HuH-7.5 (cell line): ENCODE data around the gene DGLUCY.
"Not testable (repeated sequence)": the region's sequence is repeated elsewhere in the genome, so short reads cannot be mapped to it uniquely, and the experiment has no call there.

Source experiments
- DNase-seq: peaks from one replicate; pipeline ENCODE4 v3.0.0; 2011; ENCODE audit warnings: low spot score

The DGLUCY gene

DNA sequence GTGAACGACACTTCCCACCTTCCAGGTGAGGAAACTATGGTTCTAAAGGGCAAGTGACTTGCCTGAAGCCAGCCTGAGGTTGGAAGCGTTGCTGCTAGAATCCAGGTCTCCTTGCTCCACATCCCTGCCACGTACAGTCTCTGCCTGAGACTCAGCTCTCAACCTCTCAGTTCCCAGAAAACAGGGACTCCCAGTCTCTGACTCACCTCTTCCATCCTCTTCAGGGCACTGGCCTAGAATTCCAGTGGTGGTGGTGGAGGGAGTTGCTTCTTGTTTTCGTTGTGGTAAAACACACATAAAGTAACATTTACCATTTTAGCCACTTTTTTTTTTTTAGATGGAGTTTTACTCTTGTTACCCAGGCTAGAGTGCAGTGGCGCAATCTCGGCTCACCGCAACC, 123.3 kb downstream of the DGLUCY start:
- no peak for DNase-seq

DNA sequence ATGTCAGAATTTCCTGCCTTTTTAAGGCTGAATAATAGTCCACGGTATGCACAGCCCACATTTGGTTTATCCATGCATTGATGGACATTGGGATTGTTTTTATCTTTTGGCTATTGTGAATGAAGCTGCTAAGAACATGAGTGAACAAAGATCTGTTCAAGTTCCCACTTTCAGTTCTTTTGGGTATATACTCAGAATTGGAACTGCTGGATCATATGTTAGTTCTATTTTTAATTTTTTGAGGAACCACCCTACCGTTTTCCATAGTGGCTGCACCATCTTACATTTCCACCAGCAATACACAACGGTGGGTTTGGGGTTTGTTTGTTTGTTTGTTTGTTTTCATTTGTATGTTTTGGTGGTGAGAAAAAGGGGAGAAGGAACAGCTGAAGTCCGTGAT, 124.2 kb downstream of the DGLUCY start:
- no peak for DNase-seq

DNA sequence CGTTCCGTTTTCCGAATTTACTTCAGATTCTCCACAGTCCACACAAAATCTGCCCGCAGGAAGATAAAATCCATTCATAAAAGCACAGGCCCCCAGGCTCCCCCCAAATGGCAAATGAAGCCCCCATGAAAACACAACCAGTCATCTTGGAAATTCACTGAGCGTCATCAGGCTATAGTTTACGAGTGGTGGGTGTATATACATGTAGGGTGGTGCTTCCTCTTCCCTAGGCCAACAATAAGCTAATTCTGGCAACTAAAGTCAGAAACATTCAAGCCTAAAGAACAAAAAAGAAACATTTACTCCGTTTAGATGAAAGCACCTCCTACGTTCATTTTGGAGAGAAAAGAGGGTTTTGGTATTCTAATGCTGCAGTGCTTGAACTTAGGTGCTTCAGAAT, 124.8 kb downstream of the DGLUCY start:
- no peak for DNase-seq

DNA sequence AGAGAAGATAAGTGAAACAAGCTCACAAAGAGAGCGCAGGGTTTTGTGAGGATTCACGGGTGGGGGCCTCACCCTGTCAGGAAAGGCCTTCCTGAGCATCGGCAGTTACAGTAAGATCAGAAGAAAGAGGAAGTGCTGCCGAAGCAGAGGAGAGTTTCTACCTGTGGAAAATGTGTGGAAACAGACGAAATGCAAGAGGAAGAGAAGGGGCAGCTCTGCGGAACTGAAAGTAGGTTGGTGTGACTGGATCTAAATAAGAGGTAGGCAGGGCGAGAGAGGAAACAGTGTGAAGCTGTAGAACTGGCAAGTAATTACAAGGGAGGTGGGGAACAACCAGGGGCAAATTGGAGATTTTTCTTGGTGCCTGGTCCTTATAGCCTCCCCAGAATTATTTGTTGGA, 128.0 kb downstream of the DGLUCY start:
- DNase-seq = no peak

DNA sequence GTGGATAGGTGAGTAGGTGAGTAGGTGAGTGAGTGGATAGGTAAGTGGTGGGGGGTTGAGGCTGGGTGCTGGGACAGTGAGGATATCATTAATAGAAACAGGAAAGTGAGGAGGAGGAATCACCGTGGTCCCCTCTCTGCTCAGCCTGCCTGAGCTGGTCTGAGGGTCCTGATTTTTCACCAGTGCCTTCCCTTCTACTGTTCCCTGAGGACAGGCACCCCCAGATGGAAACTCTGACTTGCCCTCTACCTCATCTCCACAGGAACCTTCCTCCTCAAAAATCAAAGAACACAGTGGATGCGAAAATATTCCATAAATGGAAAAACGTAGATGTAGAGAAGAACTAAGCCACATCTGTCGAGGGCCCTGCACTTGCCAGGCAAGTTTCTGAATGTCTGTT, 128.8 kb downstream of the DGLUCY start:
- no peak for DNase-seq

DNA sequence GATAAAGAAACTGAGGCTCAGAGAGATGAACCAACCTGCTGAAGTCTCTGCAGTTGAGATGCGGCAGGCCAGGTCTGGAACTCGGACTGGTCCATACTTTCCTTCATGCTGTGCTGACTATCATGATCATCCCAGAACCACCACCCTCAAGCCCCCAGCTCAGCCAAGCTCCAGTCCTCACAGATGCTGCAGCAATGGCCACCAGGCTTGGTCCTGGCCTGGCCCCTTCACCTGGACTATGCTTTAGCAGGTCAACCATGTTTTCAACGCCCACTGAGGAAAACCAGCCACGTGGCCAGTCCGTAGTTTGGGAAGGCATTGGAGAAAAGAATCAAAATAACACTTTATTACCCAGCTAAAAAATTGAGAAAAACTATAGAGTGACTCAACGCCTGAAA, 129.2 kb downstream of the DGLUCY start:
- no peak for DNase-seq

DNA sequence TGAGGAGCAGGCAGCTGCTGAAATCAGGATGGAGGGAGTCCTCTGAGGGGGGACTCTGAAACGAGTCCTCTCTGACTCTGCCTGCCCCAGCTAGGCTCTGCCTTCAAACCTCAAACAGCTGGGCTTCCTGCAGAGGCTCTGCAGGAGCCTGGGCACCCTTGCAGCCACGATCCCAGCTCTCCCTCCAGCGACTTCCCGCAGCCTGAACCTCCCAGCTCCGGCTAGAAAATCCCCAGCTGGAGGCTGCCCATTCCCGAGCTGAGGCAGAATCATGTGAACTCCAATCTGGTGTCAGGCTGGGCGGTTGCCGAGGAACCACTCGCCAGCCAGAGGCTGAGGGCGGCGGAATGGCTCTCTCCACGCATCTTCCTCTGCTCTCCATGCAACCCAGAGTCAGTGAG, 130.6 kb downstream of the DGLUCY start, which contains the start of gene GPR68:
GPR68 (minus strand) TSS at position 204 of the 401 bp plus-strand sequence. CDS start 9,654 bp downstream, outside the sequence.
- DNase-seq = no peak

DNA sequence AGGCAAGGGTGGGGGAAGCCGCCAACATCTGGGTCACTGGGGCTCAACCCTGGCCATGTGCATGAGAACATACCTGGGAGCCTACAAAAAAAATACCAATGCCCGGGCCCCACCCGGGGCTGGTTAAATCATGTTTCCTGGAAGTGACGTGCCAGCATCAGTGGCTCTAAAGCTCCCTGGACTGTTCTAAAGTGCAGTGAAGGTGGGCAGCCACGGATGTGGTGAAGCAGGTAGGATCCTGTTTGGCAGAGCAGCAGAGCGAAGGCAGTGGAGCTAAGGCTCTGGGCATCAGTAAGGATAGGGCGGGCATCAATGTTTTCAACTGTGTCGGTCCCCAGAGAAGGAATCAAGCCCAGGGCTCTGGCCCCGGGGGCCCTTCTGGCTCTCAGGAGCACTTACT, 131.2 kb downstream of the DGLUCY start:
- DNase-seq = no peak

DNA sequence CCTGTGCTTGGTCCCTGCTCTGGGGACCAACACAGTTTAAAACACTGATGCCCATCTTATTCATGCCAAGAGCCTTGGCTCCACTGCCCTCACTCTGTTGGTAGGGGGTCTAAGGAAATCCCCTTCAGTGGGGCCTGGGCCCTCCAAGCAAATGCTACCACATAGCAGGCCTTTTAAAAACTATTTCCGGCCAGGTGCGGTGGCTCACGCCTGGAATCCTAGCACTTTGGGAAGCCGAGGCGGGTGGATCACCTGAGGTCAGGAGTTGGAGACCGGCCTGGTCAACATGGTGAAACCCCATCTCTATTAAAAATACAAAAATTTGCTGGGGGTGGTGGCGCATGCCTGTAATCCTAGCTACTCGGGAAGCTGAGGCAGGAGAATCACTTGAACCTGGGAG, 131.7 kb downstream of the DGLUCY start:
- not testable (repeated sequence) for DNase-seq

DNA sequence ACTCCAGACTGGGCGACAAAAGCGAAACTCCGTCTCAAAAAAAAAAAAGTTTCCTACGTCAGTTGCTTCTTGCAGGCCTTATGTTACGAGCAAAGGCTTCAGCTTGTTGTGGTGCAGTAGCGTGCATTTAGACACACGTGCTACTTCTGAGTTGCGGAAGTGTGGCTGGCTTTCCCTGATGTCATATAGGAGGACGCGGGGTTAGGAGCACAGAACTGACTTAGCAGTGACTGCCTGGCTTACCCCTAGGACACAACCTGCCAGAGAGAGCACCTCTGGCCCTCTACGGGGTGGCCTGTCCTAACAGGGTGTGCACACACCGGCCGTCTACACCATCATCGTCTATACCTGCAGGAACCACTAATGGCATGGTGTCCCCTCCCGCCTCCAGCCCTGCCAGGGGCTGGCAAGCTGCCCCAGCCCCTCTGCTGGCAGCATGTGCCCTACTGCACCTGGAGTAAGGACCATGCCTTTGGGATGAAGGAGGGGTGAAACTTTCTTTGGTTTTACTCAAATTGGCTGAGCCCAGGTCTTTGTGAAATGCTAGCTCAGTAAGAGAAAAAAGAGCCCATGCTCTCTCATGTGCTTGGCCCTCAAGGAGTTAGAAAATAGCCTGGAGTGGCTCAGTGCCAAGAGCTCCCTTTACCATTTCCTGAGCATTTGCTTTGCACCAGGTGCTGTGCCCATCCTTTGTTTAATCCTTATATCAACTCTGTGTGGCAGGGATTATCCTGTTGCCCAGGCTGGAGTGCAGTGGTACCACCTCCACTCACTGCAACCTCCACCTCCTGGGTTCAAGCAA, 132.4 kb downstream of the DGLUCY start:
- DNase-seq = no peak

DNA sequence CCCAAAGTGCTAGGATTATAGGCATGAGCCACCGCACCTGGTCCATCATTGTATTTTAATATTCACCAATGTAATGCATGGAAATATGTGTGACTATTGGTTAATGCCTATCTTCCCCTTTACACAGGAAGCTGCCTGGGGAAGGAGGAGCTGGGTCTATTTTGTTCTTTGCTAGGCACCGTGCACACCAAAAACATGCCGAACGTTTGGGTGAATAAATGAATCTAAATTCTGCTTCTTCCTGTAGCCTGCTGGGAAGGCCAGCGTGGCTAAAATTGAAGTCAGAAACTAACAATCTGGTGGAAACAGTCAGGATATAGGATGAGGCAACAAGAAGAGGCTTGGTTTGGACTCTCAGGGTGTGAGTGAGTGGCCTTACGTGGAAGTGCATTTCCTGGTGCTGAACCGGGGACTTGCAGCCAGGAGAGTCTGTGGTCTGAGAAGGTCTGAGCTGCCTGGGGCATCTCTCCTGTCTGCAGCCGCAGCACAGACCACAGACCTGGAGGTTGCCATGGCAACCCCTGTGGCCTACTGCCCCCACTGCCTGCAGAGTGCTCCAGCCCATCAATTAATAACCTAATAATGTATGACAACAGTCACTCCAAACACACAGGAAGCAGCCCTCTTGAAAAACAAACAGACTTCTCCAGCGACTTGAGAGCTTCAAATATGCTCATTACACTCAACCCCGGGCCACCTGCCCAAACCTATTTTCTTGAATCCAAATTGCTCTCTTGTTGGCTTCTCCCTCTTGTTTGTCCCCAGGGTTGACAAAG, 136.2 kb downstream of the DGLUCY start:
- DNase-seq = no peak

DNA sequence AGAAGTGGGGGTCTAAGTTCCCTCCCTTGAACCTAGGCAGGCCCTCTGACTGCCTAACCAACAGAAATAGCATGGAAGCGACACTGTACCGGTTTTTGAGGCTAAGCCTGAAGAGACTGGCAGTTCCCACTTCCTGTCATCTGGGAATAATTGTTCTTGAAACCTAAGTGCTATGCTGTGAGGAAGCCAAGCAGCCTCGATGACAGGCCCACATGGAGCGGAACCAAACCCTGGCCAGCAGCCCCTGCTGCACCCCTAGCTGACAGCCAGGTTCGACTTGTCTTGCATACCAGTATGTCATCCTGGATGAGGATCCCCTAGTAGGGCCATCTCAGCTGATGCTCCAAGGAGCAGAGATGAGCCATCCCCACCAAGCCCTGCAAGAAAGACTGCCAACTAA, 137.0 kb downstream of the DGLUCY start:
- DNase-seq = no peak

DNA sequence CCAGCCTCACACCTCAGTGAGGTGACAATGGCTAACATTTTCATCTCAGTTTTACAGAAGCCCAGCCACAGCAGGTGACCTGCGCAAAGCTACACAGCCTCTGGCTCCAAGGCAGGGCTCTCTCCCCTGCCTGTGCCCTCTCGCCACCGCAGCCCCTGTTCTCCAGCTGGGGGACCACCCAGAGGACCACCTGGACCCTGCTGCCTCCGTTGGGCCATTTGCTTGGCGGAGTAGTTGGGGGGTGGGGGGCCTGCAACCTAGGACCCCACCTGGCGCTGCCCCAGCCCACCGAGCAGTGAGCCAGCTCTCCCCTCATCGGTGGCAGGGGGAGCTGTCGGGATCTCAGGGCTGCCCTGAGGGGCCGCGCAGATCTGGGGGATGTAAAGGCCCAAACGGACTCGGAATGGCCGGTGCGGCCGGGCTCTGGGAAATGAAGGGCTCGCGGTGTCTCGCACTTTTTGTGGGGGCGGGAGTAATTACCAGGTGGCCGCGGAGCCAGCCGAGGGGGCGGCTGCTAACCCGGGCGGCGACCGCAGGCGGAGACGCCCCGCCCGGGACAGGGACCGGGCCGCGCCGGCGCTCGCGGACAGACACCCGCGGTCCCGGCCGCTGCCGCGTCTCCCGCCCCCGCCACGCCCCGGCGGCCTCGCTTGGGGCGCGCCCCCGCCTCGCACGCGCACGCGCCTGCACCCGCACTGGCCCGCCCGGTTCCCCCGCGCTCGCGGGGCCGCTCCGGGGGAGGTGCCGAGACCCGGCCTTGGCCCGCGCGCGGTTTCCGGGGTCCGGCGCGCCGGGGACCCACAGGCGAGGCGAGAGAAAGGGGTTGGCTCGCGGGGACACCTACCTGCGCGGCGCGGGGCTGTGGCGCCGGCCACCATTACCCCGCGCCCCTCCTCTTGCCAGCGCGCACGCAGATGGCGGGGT, 139.3 kb downstream of the DGLUCY start:
- DNase-seq = no peak

DNA sequence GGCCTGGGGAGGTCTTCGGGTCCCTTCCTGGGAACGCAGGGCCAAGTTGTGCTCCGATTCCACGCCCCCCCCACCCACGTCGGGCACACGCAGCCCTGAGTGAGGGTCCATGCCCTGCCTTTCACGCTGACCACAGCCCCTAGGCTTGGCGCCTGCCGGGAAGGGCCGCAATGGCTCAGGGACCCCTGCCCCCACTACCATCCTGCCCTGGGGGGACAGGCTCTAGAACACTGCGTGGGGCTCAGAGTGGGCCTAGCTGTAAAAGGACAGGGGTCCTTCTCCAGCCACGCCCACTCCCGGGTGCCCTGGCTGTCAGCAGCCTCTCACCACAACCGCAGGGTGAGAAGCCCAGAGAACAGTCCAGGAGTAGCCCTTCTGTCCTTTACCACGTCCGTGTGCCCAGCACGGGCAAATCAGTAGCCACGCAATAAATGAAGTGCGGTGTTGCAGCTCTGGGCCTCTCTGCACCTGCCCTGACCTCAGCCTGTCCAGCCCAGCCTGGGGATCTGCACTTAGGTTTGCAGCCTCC, 140.0 kb downstream of the DGLUCY start:
- DNase-seq = no peak

DNA sequence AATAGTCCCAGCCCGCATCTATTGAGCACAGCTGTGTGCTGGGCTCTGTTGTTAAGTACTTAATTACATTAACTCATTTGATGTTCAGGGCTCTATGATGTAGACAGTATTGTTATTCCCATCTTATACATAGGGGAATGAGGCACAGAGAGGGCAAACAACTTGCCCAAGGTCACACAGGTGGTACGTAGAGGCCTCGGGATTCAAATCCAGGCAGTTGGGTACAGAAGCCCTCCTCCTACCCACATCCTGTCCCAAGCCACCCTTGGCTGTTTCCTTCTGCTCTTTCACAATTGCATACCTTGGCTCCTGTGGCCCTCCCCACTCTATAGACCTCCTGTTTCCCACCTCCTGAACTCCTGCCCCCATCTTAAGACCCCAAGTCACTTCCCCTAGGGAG, 140.6 kb downstream of the DGLUCY start:
- DNase-seq = no peak

DNA sequence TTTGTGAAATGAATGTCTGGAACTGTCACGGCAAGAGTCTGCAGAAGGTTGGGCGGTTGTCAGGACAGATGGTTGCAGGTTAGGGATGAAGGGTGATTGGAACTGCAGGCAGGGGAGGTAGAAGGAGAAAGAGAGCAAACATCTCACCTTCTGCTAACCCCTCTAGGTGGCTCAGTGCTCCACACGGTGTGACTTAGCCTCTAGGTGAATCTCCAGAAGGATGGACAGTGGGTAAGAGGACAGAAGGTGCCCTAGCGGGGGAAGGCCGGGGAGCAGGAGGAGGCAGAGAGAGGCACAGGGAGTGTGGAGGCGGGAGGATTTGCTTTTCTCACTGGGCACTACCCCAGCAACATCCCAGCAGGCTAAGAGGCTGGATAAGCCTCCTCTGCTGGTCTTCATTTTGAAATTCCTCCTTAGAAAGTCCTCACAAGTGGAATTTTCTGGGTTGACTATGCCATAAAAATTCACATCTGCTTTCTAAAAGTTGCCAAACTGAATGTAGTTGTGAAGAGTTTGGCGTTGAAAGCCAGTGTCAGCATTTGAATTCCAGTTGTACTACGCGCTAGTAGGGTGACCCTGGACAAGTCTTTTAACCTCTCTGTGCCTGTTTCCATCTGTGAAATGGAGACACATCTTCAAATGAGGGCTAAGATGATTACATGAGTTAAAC, 141.3 kb downstream of the DGLUCY start:
- DNase-seq = no peak

DNA sequence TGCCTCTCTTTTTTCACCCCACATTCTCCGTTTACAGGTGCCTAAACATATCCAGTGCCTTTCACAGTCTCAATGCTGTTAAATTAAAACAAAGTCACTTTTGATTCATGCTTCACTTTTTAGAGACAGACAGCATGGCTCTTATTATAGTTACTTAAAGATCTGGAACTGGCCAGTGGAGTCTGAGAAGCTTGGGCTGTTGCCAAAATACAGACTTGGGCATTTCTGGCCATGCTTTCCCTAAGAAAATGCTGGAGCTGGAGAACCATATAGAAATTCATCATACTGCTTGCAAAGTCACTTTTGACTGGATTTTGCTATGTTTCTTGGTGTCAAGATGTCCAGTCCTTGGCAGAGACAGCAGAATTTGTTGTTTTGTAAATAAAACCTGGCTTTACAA, 142.8 kb downstream of the DGLUCY start:
- DNase-seq = no peak

DNA sequence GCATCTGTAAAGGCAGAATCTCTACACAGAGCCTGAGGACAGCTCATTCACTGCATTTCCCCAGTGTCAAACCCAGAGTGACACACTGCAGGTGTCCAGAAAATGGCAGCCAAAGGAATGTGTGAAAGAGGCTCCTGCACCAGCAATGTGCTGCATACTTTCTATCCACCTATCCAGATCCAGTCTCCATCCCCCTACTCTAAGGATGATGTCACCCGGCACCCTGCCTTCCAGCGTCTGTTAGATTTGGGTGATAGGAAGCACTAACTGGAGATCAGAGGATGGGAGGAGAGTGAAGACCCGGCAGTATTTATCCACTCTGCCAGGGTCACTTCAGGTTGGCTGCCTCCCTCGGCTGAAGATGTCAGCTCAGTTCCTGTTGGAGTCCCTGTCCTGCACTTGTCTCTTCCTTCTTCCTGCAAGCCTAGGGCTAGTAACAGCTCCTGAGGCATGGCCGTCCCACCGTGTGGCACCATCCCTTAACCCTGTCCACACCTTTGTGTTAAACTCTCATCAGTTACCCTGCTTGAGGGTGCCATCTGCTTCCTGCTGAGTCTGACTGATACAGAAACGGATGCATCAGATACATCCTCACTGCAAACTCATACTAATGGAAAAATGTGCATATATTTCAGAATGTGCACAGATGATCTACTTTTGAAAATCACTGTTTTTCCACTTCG, 143.6 kb downstream of the DGLUCY start:
- no peak for DNase-seq

DNA sequence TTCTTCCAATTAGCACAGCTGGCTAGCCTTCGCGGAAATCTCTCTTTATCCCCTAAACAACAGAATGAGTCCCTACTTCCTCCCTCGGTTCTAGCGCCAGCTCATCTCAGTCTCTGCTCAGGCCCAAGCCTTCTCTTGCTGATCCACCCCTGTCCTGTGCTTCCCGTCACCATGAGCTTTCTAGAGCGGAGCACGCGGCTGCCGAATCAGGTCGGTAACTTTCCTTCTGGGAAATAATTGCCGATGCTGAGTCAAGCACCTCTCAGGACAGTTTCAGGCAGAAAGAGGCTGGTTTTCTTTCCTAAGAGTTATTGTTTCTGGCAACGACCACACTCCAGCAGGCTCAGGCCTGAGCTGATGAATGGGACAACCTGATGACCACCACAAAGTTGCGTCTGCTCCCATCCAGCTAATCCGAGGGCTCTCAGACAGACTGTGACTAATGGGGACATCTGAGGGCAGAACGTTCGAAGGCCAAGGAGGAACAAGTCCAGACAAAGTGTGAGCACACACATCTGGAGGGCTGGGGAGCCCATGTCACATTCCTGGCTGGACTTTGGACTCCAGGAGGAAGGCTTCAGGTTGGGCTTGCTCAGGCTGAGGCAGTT, 144.2 kb downstream of the DGLUCY start:
- no peak for DNase-seq

DNA sequence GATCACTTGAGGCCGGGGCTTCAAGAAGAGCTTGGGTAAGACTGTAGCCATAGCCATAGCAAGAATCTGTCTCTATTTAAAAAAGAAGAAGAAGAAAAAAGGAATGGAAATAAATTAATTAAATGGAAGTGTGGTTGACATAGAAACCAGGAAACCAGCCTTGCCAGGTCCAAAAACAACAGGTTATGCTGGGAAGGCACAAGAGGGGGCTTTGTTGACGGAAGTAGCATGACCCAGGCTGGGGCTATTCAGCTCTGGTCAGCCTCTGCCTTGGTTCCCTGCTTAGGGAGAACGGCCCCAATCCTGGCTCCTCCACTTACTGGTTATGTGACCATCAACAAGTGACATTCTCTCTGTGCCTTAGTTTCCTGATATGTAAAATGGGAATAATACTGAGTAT, 145.0 kb downstream of the DGLUCY start:
- no peak for DNase-seq

DNA sequence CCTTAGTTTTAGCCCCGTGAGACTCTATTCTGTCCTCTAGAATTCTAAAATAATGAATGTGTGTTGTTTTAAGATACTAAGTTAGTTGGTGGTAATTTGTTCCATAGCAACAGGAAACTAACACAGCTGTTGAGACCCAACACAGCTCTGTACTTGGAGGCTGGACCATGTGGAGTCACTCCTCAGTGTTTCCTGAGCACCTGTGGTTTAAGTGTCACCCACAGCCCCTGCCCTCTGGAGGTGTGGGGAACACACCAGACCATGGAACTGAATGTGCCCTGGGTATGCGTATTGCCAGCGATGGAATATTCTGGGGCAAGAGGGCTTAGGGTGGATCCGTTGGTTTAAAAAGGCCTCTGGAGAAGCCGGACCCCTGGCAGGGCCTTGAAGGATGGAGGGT, 147.2 kb downstream of the DGLUCY start:
- no peak for DNase-seq
